GM12878 (cell line): Measurements from ENCODE around the gene NOP10. TPM values are rescaled to one million over a fixed set of nuclear protein-coding genes. Genes with fewer than 3 reads are reported as not detected.

Source experiments
- BACH1 ChIP-seq: fragments of 450-650 bp; IDR thresholded peaks from 2 replicates; pipeline ENCODE4 v1.6.1; 2017; ENCODE audit warnings: mild to moderate bottlenecking, borderline replicate concordance
- BRCA1 ChIP-seq: IDR thresholded peaks from 2 replicates; pipeline ENCODE4 v1.6.1; 2011; ENCODE audit warnings: low read depth, low read length, improper control_type of control experiment
- CHD4 ChIP-seq: fragments of 200-600 bp; sonication (generic); IDR thresholded peaks from 2 replicates; pipeline ENCODE4 v1.6.1; 2016; ENCODE audit warnings: mild to moderate bottlenecking
- CREB1 ChIP-seq: IDR thresholded peaks from 2 replicates; pipeline ENCODE4 v1.6.1; 2012; ENCODE audit warnings: low read depth, mild to moderate bottlenecking, inconsistent platforms
- DPF2 ChIP-seq: fragments of 450-650 bp; IDR thresholded peaks from 2 replicates; pipeline ENCODE4 v1.6.1; 2017; ENCODE audit warnings: mild to moderate bottlenecking
- EED ChIP-seq: sonication (generic); IDR thresholded peaks from 2 replicates; pipeline ENCODE4 v1.6.1; 2016; ENCODE audit warnings: antibody characterized with exemption, low read depth
- HCFC1 ChIP-seq: fragments of 150-350 bp; IDR thresholded peaks from 2 replicates; pipeline ENCODE4 v1.6.1; 2014; ENCODE audit warnings: low read length
- IKZF1 ChIP-seq: fragments of 450-650 bp; conservative IDR thresholded peaks from 2 replicates; pipeline ENCODE4 v1.6.1; 2017; ENCODE audit warnings: antibody characterized with exemption, mild to moderate bottlenecking
- MTA2 ChIP-seq: fragments of 450-650 bp; IDR thresholded peaks from 2 replicates; pipeline ENCODE4 v1.6.1; 2016; ENCODE audit warnings: low read depth, mild to moderate bottlenecking, moderate library complexity
- NFYA ChIP-seq: IDR thresholded peaks from 2 replicates; pipeline ENCODE4 v1.6.1; 2011; ENCODE audit warnings: low read depth, mild to moderate bottlenecking, low read length, improper control_type of control experiment, borderline replicate concordance
- PAX5 ChIP-seq: IDR thresholded peaks from 2 replicates; pipeline ENCODE4 v1.6.1; 2011; ENCODE audit warnings: low read depth, low read length, borderline replicate concordance
- PAX8 ChIP-seq: fragments of 450-650 bp; IDR thresholded peaks from 2 replicates; pipeline ENCODE4 v1.6.1; 2017; ENCODE audit warnings: mild to moderate bottlenecking, moderate library complexity
- RUNX3 ChIP-seq: IDR thresholded peaks from 2 replicates; pipeline ENCODE4 v1.6.1; 2012; ENCODE audit warnings: low read length, inconsistent platforms
- STAT1 ChIP-seq: fragments of 450-650 bp; conservative IDR thresholded peaks from 2 replicates; pipeline ENCODE4 v1.6.1; 2014; ENCODE audit warnings: antibody characterized with exemption, mild to moderate bottlenecking
- TARDBP ChIP-seq: IDR thresholded peaks from 2 replicates; pipeline ENCODE4 v1.6.1; 2016; ENCODE audit warnings: borderline replicate concordance
- TBL1XR1 ChIP-seq: IDR thresholded peaks from 2 replicates; pipeline ENCODE4 v1.6.1; 2012; ENCODE audit warnings: low read depth, low read length, improper control_type of control experiment
- TCF3 ChIP-seq: IDR thresholded peaks from 2 replicates; pipeline ENCODE4 v1.6.1; 2012; ENCODE audit warnings: low read depth, mild to moderate bottlenecking, low read length, borderline replicate concordance; ENCODE audit not compliant: insufficient read depth
- YY1 ChIP-seq: IDR thresholded peaks from 2 replicates; pipeline ENCODE4 v1.6.1; 2011; ENCODE audit warnings: low read depth, mild to moderate bottlenecking, low read length
- ZNF384 ChIP-seq: IDR thresholded peaks from 2 replicates; pipeline ENCODE4 v1.6.1; 2012; ENCODE audit warnings: low read depth, mild to moderate bottlenecking, low read length, improper control_type of control experiment, borderline replicate concordance
- polyA plus RNA-seq, 11 experiments: library from polyadenylated mRNA; depleted of rRNA in 4 of 11; unstranded in 6 of 11; stranded (reverse) in 5 of 11; fragments of >200 nt; fragmentation: Nextera tagmentation in 4 of 11; fragmentation: Illumina TruSeq in 1 of 11; extraction: Ambion mirVana in 4 of 11; extraction: Trizol in 1 of 11; gene quantifications; 1 replicate in 1 of 11; 2 replicates in 10 of 11; pipeline versions ENCODE4 v1.2.1 to v1.2.3, GENCODE V29; 2011 to 2016; ENCODE audit warnings: inconsistent platforms in 2 of 11, missing spikeins in 2 of 11, low read depth in 1 of 11
- total RNA-seq, 4 experiments: library from RNA; depleted of rRNA in 3 of 4; stranded (reverse); fragments of >200 nt in 3 of 4; fragmentation: Illumina TruSeq in 1 of 4; extraction: Trizol in 1 of 4; gene quantifications; 2 replicates each; pipeline versions ENCODE4 v1.2.1 to v1.2.3, GENCODE V29; 2013 to 2021
- TF ChIP-seq, protein P1 (sequence below): IDR thresholded peaks from 2 replicates; pipeline ENCODE4 v1.6.1; 2012; ENCODE audit warnings: low read depth, low read length, improper control_type of control experiment
- TF ChIP-seq, protein P2 (sequence below): fragments of 450-650 bp; IDR thresholded peaks from 2 replicates; pipeline ENCODE4 v1.6.1; 2017; ENCODE audit warnings: mild to moderate bottlenecking
- TF ChIP-seq, protein P3 (sequence below): IDR thresholded peaks from 2 replicates; pipeline ENCODE4 v1.6.1; 2012; ENCODE audit warnings: improper control_type of control experiment, low read depth, low read length; ENCODE audit not compliant: insufficient replicate concordance

NOP10 gene
- total and polyA plus RNA-seq, 10 of the 15 experiments (the other 5 are each of a cell fraction or from before 2014, with no cell fraction given) = 225 to 1,778 (median 537) TPM

DNA sequence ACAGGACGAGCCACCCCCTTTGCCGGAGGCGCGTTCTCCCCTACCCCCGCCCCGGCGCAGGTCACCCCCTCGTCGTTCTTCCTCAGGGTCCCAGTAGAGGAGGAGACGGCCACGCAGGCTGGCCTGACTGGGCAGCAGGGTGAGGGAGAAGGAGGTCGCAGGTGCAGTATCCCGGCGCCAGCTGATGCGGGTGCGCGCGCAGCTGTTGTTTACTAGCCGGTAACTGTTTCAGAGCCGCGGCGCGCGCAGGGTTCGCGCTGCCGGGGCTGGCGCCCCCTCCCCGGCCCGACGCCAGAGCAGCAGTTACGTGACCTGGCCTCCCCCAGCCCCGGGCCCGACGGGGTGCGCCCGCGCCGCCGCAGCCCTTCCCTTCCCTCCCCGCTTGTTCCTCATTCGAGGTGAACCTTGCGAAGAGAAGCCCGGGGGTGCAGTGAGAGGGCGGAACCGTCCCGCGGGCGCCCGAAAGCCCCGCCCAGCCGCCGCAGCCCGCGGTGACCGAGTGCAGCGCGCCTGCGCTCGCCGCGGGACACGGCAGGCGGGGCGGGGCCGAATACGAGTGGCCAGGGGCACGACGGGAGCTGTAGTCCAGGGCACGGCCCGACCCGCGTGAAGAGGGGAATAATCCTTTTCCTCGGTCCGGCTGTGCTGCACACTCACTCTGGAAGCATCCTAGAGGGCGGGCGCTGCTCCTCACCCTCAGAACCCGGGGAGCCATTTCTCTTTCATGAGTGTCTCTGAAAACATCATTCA lies 5.2 kb downstream of the NOP10 start, which contains the start of gene SLC12A6 (continued):
- TF ChIP-seq, protein P1, sequence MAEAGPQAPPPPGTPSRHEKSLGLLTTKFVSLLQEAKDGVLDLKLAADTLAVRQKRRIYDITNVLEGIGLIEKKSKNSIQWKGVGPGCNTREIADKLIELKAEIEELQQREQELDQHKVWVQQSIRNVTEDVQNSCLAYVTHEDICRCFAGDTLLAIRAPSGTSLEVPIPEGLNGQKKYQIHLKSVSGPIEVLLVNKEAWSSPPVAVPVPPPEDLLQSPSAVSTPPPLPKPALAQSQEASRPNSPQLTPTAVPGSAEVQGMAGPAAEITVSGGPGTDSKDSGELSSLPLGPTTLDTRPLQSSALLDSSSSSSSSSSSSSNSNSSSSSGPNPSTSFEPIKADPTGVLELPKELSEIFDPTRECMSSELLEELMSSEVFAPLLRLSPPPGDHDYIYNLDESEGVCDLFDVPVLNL = no peak
- TF ChIP-seq TBL1XR1 = no peak
- TF ChIP-seq DPF2 = peak; percentile 87
- TF ChIP-seq, protein P2, sequence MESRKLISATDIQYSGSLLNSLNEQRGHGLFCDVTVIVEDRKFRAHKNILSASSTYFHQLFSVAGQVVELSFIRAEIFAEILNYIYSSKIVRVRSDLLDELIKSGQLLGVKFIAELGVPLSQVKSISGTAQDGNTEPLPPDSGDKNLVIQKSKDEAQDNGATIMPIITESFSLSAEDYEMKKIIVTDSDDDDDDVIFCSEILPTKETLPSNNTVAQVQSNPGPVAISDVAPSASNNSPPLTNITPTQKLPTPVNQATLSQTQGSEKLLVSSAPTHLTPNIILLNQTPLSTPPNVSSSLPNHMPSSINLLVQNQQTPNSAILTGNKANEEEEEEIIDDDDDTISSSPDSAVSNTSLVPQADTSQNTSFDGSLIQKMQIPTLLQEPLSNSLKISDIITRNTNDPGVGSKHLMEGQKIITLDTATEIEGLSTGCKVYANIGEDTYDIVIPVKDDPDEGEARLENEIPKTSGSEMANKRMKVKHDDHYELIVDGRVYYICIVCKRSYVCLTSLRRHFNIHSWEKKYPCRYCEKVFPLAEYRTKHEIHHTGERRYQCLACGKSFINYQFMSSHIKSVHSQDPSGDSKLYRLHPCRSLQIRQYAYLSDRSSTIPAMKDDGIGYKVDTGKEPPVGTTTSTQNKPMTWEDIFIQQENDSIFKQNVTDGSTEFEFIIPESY = no peak
- peak; percentile 88 for TF ChIP-seq HCFC1
- TF ChIP-seq MTA2 = no peak
- TF ChIP-seq PAX8 = no peak
- TF ChIP-seq YY1 = 0 out of 2 replicates have a peak, but pooled peaks have one; percentile 35
- peak; percentile 28; the same call in 1 of the 2 replicates for TF ChIP-seq RUNX3
- TF ChIP-seq EED = no peak
- TF ChIP-seq PAX5 = 0 out of 2 replicates have a peak, but pooled peaks have one; percentile 31
- TF ChIP-seq, protein P3, sequence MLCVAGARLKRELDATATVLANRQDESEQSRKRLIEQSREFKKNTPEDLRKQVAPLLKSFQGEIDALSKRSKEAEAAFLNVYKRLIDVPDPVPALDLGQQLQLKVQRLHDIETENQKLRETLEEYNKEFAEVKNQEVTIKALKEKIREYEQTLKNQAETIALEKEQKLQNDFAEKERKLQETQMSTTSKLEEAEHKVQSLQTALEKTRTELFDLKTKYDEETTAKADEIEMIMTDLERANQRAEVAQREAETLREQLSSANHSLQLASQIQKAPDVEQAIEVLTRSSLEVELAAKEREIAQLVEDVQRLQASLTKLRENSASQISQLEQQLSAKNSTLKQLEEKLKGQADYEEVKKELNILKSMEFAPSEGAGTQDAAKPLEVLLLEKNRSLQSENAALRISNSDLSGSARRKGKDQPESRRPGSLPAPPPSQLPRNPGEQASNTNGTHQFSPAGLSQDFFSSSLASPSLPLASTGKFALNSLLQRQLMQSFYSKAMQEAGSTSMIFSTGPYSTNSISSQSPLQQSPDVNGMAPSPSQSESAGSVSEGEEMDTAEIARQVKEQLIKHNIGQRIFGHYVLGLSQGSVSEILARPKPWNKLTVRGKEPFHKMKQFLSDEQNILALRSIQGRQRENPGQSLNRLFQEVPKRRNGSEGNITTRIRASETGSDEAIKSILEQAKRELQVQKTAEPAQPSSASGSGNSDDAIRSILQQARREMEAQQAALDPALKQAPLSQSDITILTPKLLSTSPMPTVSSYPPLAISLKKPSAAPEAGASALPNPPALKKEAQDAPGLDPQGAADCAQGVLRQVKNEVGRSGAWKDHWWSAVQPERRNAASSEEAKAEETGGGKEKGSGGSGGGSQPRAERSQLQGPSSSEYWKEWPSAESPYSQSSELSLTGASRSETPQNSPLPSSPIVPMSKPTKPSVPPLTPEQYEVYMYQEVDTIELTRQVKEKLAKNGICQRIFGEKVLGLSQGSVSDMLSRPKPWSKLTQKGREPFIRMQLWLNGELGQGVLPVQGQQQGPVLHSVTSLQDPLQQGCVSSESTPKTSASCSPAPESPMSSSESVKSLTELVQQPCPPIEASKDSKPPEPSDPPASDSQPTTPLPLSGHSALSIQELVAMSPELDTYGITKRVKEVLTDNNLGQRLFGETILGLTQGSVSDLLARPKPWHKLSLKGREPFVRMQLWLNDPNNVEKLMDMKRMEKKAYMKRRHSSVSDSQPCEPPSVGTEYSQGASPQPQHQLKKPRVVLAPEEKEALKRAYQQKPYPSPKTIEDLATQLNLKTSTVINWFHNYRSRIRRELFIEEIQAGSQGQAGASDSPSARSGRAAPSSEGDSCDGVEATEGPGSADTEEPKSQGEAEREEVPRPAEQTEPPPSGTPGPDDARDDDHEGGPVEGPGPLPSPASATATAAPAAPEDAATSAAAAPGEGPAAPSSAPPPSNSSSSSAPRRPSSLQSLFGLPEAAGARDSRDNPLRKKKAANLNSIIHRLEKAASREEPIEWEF = no peak
- peak; percentile 94 for TF ChIP-seq BACH1
- no peak for TF ChIP-seq TARDBP
- no peak for TF ChIP-seq CHD4
- peak; percentile 91; the same call in 1 of the 2 replicates for TF ChIP-seq STAT1
- TF ChIP-seq IKZF1 = peak; percentile 92
- peak; percentile 71 for TF ChIP-seq CREB1
- TF ChIP-seq BRCA1 = no peak
- TF ChIP-seq NFYA = no peak
- TF ChIP-seq ZNF384 = no peak
- TF ChIP-seq TCF3 = peak; percentile 75; the same call in 1 of the 2 replicates
